SH-SY5Y (cell line): Measurements from ENCODE around the gene PHACTR2.

Experiments used
- GATA2 ChIP-seq: IDR thresholded peaks from 2 replicates; pipeline ENCODE4 v1.6.1; 2011; ENCODE audit warnings: mild to moderate bottlenecking, low read depth, low read length
- GATA3 ChIP-seq: IDR thresholded peaks from 2 replicates; pipeline ENCODE4 v1.6.1; 2011; ENCODE audit warnings: low read depth, mild to moderate bottlenecking, low read length, moderate library complexity

DNA sequence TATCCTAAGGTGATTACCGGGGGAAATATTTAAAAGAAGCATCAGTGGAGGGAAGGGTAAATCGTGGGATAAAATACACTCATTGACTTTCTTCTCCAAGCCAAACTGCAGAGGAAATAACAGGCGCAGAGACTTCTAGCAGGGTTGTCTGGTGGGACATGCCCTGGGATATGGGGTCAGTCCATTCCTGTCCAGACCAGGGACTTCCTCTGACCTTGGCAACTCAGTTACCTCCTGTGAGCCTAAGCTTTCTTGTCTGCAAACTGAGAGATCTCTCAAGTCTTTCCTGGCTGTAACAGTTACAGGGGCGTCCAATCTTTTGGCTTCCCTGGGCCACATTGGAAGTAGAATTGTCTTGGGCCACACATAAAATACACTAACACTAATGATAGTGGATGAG is 21.7 kb upstream of the PHACTR2 start:
- TF ChIP-seq GATA2, result no peak
- TF ChIP-seq GATA3, result no peak
